K562 (cell line): ENCODE results near the gene ZFP57. TPM values are rescaled to one million over a fixed set of nuclear protein-coding genes. Genes with fewer than 3 reads are reported as not detected.
A peak's percentile ranks its signal among the peaks of the same experiment; 100 is the strongest.

ENCODE experiments used
- ARID2 ChIP-seq: fragments of 450-650 bp; IDR thresholded peaks from 2 replicates; pipeline ENCODE4 v1.6.1; 2017; ENCODE audit warnings: antibody characterized with exemption, mild to moderate bottlenecking
- ASH1L ChIP-seq: fragments of 450-650 bp; IDR thresholded peaks from 2 replicates; pipeline ENCODE4 v1.6.1; 2018; ENCODE audit warnings: borderline replicate concordance, mild to moderate bottlenecking, low read depth; ENCODE audit not compliant: partially characterized antibody
- CHD1 ChIP-seq: fragments of 200-600 bp; sonication (generic); IDR thresholded peaks from one replicate; pipeline ENCODE4 v1.6.1; 2012; ENCODE audit warnings: mild to moderate bottlenecking, moderate library complexity, low read length, inconsistent platforms
- CREBBP ChIP-seq: IDR thresholded peaks from one replicate; pipeline ENCODE4 v1.6.1; 2012; ENCODE audit warnings: low read depth, mild to moderate bottlenecking, control low read depth, inconsistent platforms, low read length
- EHMT2 ChIP-seq: fragments of 450-650 bp; IDR thresholded peaks from 2 replicates; pipeline ENCODE4 v1.6.1; 2018; ENCODE audit warnings: antibody characterized with exemption
- ESRRA ChIP-seq: fragments of 450-650 bp; IDR thresholded peaks from 2 replicates; pipeline ENCODE4 v1.6.1; 2014; ENCODE audit warnings: low read depth, mild to moderate bottlenecking, moderate library complexity, borderline replicate concordance
- FIP1L1 ChIP-seq: fragments of 200-400 bp; formaldehyde crosslinking; IDR thresholded peaks from 2 replicates; pipeline ENCODE4 v1.6.1; 2018; ENCODE audit warnings: mild to moderate bottlenecking, low read depth, low read length; ENCODE audit not compliant: poor library complexity, severe bottlenecking
- GABPB2 ChIP-seq: fragments of 250-450 bp; sonication (Bioruptor Pico); conservative IDR thresholded peaks from 2 replicates; pipeline ENCODE4 v1.5.1; 2021; ENCODE audit warnings: mild to moderate bottlenecking
- GMEB1 ChIP-seq: fragments of 250-450 bp; sonication (Bioruptor Pico); IDR thresholded peaks from 2 replicates; pipeline ENCODE4 v1.4.0; 2020; ENCODE audit warnings: mild to moderate bottlenecking
- GTF2A2 ChIP-seq: IDR thresholded peaks from 2 replicates; pipeline ENCODE4 v1.6.1; 2016; ENCODE audit warnings: mild to moderate bottlenecking, missing genetic modification characterization, missing compliant biosample characterization
- HDGF ChIP-seq: fragments of 450-650 bp; IDR thresholded peaks from 2 replicates; pipeline ENCODE4 v1.6.1; 2016
- HLTF ChIP-seq: fragments of 450-650 bp; IDR thresholded peaks from 2 replicates; pipeline ENCODE4 v1.6.1; 2016
- ILK ChIP-seq: fragments of 450-650 bp; IDR thresholded peaks from 2 replicates; pipeline ENCODE4 v1.6.1; 2016; ENCODE audit warnings: missing genetic modification characterization, low read depth, mild to moderate bottlenecking, missing compliant biosample characterization, moderate library complexity, borderline replicate concordance
- KDM5B ChIP-seq: fragments of 200-600 bp; sonication (generic); IDR thresholded peaks from 2 replicates; pipeline ENCODE4 v1.6.1; 2012; ENCODE audit warnings: low read depth, mild to moderate bottlenecking, moderate library complexity, low read length, control low read depth, inconsistent platforms; ENCODE audit not compliant: insufficient replicate concordance
- LARP7 ChIP-seq: fragments of 450-650 bp; IDR thresholded peaks from 2 replicates; pipeline ENCODE4 v1.6.1; 2016
- MAX ChIP-seq: sonication (generic); formaldehyde crosslinking; IDR thresholded peaks from 2 replicates; pipeline ENCODE4 v1.9.0; 2022; ENCODE audit warnings: mild to moderate bottlenecking, missing genetic modification reagents
- MXI1 ChIP-seq: IDR thresholded peaks from 2 replicates; pipeline ENCODE4 v1.6.1; 2011; ENCODE audit warnings: low read depth, mild to moderate bottlenecking, improper control_type of control experiment, low read length
- NR3C1 ChIP-seq: sonication (generic); formaldehyde crosslinking; IDR thresholded peaks from 2 replicates; pipeline ENCODE4 v1.8.1; 2022; ENCODE audit warnings: missing genetic modification reagents
- TFE3 ChIP-seq: fragments of 450-650 bp; formaldehyde crosslinking; IDR thresholded peaks from 2 replicates; pipeline ENCODE4 v1.4.0; 2020; ENCODE audit warnings: mild to moderate bottlenecking, mixed read lengths
- ZNF282 ChIP-seq: sonication (generic); formaldehyde crosslinking; IDR thresholded peaks from 2 replicates; pipeline ENCODE4 v1.8.1; 2023; ENCODE audit warnings: missing genetic modification reagents
- ZNF507 ChIP-seq: conservative IDR thresholded peaks from 2 replicates; pipeline ENCODE4 v1.6.1; 2017; ENCODE audit warnings: missing genetic modification characterization, missing compliant biosample characterization
- ZNF589 ChIP-seq: fragments of 200-800 bp; sonication (Bioruptor generic); IDR thresholded peaks from 2 replicates; pipeline ENCODE4 v1.6.1; 2016; ENCODE audit warnings: low read depth, missing genetic modification characterization, missing compliant biosample characterization
- ZNF764 ChIP-seq: fragments of 250-450 bp; sonication (Bioruptor Pico); IDR thresholded peaks from 2 replicates; pipeline ENCODE4 v1.4.0; 2020; ENCODE audit warnings: low read depth, mild to moderate bottlenecking, moderate library complexity
- ZSCAN29 ChIP-seq: fragments of 450-650 bp; IDR thresholded peaks from 2 replicates; pipeline ENCODE4 v1.6.1; 2017
- polyA plus RNA-seq, 8 experiments: library from polyadenylated mRNA; depleted of rRNA in 4 of 8; stranded (reverse) in 5 of 8; unstranded in 3 of 8; fragments of >200 nt; fragmentation: Nextera tagmentation in 2 of 8; fragmentation: Illumina TruSeq in 1 of 8; extraction: Ambion mirVana in 2 of 8; extraction: Trizol in 1 of 8; gene quantifications; 2 replicates each; pipeline versions ENCODE4 v1.2.1 to v1.2.3, GENCODE V29; 2011 to 2014; ENCODE audit warnings: inconsistent platforms in 1 of 8, missing spikeins in 1 of 8
- total RNA-seq, 7 experiments: library from RNA; depleted of rRNA in 6 of 7; stranded (reverse); fragments of >200 nt in 6 of 7; fragmentation: Illumina TruSeq in 2 of 7; extraction: Trizol in 2 of 7; gene quantifications; 2 replicates each; pipeline versions ENCODE4 v1.2.1 to v1.2.3, GENCODE V29; 2011 to 2021; ENCODE audit warnings: low replicate concordance in 1 of 7
- TF ChIP-seq, protein P1 (sequence below): sonication (generic); formaldehyde crosslinking; IDR thresholded peaks from 2 replicates; pipeline ENCODE4 v1.8.0; 2022; ENCODE audit warnings: mild to moderate bottlenecking, missing genetic modification reagents

The ZFP57 gene
- total and polyA plus RNA-seq, 9 of the 15 experiments (the other 6 are each of a cell fraction or from before 2014, with no cell fraction given) = 0.04 to 0.28 (median 0.13) TPM

GRCh38 chr6:29628419-29629281 is 52.3 kb downstream of the ZFP57 start (continued):
- TF ChIP-seq EHMT2 (peak; percentile 20; the same call in 1 of the 2 replicates), TFE3 (CRISPR knock-in tag) (no peak), NR3C1 (CRISPR knock-in tag) (no peak), CREBBP (no peak), ZNF589 (CRISPR knock-in tag) (no peak), MXI1 (peak; percentile 57; the same call in 1 of the 2 replicates), FIP1L1 (no peak), HLTF (peak; percentile 92), ZNF282 (CRISPR knock-in tag) (no peak), ILK (tag) (no peak), ESRRA (peak; percentile 29; the same call in 1 of the 2 replicates), ZNF764 (CRISPR knock-in tag) (no peak), CHD1 (no peak), ASH1L (peak; percentile 27), GABPB2 (CRISPR knock-in tag) (no peak), HDGF (0 out of 2 replicates have a peak, but pooled peaks have one; percentile 18), MAX (CRISPR knock-in tag) (peak; percentile 78), ARID2 (0 out of 2 replicates have a peak, but pooled peaks have one; percentile 12), ZNF507 (no peak), ZSCAN29 (no peak), GMEB1 (CRISPR knock-in tag) (no peak), KDM5B (no peak), LARP7 (peak; percentile 97; the same call in 1 of the 2 replicates), GTF2A2 (tag) (no peak)
- TF ChIP-seq, protein P1, sequence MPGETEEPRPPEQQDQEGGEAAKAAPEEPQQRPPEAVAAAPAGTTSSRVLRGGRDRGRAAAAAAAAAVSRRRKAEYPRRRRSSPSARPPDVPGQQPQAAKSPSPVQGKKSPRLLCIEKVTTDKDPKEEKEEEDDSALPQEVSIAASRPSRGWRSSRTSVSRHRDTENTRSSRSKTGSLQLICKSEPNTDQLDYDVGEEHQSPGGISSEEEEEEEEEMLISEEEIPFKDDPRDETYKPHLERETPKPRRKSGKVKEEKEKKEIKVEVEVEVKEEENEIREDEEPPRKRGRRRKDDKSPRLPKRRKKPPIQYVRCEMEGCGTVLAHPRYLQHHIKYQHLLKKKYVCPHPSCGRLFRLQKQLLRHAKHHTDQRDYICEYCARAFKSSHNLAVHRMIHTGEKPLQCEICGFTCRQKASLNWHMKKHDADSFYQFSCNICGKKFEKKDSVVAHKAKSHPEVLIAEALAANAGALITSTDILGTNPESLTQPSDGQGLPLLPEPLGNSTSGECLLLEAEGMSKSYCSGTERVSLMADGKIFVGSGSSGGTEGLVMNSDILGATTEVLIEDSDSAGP (CRISPR knock-in tag) = no peak
